ENCODE measurements around the gene SBNO1. TPM values are rescaled to one million over a fixed set of nuclear protein-coding genes. Genes with fewer than 3 reads are reported as not detected.
"Not testable (repeated sequence)": the region's sequence is repeated elsewhere in the genome, so short reads cannot be mapped to it uniquely, and the experiment has no call there.

Gene SBNO1
- total and polyA plus RNA-seq, 2 donors (not counting 3 experiments of a cell fraction or from before 2014, with no cell fraction given) = 4.8 to 34.2 TPM

DNA sequence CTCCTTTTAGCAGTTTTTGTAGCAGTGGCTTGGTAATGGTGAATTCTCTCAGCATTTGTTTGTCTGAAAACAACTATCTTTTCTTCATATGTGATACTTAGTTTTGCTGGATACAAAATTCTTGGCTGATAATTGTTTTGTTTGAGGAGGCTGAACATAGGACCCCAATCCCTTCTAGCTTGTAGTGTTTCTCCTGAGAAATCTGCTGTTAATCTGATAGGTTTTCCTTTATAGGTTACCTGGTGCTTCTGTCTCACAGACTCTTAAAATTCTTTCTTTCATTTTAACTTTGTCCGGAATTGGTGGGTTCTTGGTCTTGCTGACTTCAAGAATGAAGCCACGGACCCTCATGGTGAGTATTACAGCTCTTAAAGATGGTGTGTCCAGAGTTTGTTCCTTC is 116.5 kb downstream of the SBNO1 start:
- H3K27ac ChIP-seq (ENCODE audit: insufficient read depth, low read depth, low read length); H2AFZ ChIP-seq (ENCODE audit: low read depth, low read length); H3K4me2 ChIP-seq (ENCODE audit: insufficient read depth, low read length); H3K4me1 ChIP-seq (ENCODE audit: control insufficient read depth, extremely low read depth, insufficient read depth, low read length); BruUV-seq (replicated peaks); intact Hi-C loops (cut with micrococcal nuclease); H3K4me3 ChIP-seq (replicated peaks in 1 of 3; ENCODE audit: insufficient read depth in 1 of 3, low read depth in 1 of 3, low read length in 3 of 3); H3K9me3 ChIP-seq (replicated peaks; ENCODE audit: control insufficient read depth, insufficient read depth, low read length); dilution Hi-C loops (cut with MboI; ENCODE audit: extremely low pct_ligation_motif_present, low sequenced_read_pairs); H3K27me3 ChIP-seq (ENCODE audit: control insufficient read depth in 2 of 2, insufficient read depth in 2 of 2, low read length in 2 of 2); H4K20me1 ChIP-seq (replicated peaks; ENCODE audit: control insufficient read depth, extremely low read depth, insufficient read depth, low read length); DNase-seq (ENCODE audit: low read depth, low spot score); H3K9ac ChIP-seq (replicated peaks; ENCODE audit: extremely low read depth, insufficient read depth, low read length); H3K9me1 ChIP-seq (replicated peaks; ENCODE audit: control insufficient read depth, extremely low read depth, insufficient read depth, low read length); H3K36me3 ChIP-seq (ENCODE audit: control insufficient read depth in 2 of 2, extremely low read depth in 1 of 2, insufficient read depth in 2 of 2, low read length in 2 of 2); POLR2A ChIA-PET; FAIRE-seq: not testable (repeated sequence)
- CTCF ChIA-PET = interaction anchor here (2.0 kb wide), 1 partner anchor 10 kb away, joined by 9 read pairs; no protein-coding TSS in a partner anchor
- peaks cover 45% of the 10 kb centered on the region for H3K79me2 ChIP-seq (ENCODE audit: control insufficient read depth, insufficient read depth, low read length)

- Histone ChIP-seq H4K20me1 (replicated peaks; ENCODE audit: control insufficient read depth, extremely low read depth, insufficient read depth, low read length) (no peaks in the 10 kb centered on the region), H3K36me3 (ENCODE audit: control insufficient read depth in 2 of 2, extremely low read depth in 1 of 2, insufficient read depth in 2 of 2, low read length in 2 of 2) (peaks cover 0 to 2% of the 10 kb centered on the region in 2 experiments), H3K9me3 (replicated peaks; ENCODE audit: control insufficient read depth, insufficient read depth, low read length) (no peaks in the 10 kb centered on the region), H3K4me3 (replicated peaks in 1 of 3; ENCODE audit: insufficient read depth in 1 of 3, low read depth in 1 of 3, low read length in 3 of 3) (no peak overlapping the region), H3K79me2 (ENCODE audit: control insufficient read depth, insufficient read depth, low read length) (peaks cover 35% of the 10 kb centered on the region), H3K4me2 (ENCODE audit: insufficient read depth, low read length) (no peak overlapping the region), H3K27ac (ENCODE audit: insufficient read depth, low read depth, low read length) (no peak overlapping the region), H3K4me1 (ENCODE audit: control insufficient read depth, extremely low read depth, insufficient read depth, low read length) (peaks cover 10% of the 10 kb centered on the region), H2AFZ (ENCODE audit: low read depth, low read length) (no peak overlapping the region), H3K27me3 (ENCODE audit: control insufficient read depth in 2 of 2, insufficient read depth in 2 of 2, low read length in 2 of 2) (no peaks in the 10 kb centered on the region), H3K9me1 (replicated peaks; ENCODE audit: control insufficient read depth, extremely low read depth, insufficient read depth, low read length) (no peaks in the 10 kb centered on the region), H3K9ac (replicated peaks; ENCODE audit: extremely low read depth, insufficient read depth, low read length) (no peak overlapping the region)
- TF ChIP-seq FOS (IDR thresholded peaks at IDR 0.05; ENCODE audit: borderline replicate concordance, insufficient read depth, low read length) (no peak), POLR2AphosphoS5 (IDR thresholded peaks at IDR 0.05; ENCODE audit: insufficient read depth, low read depth, low read length) (no peak), EZH2 (IDR thresholded peaks at IDR 0.05; ENCODE audit: borderline replicate concordance, low read depth, low read length, severe bottlenecking) (no peak), POLR2A (IDR thresholded peaks at IDR 0.05; ENCODE audit: low read depth, low read length) (no peak), JUN (IDR thresholded peaks at IDR 0.05; ENCODE audit: borderline replicate concordance, insufficient read depth, insufficient read length, low read depth) (no peak), MYC (IDR thresholded peaks at IDR 0.05; ENCODE audit: low read depth, low read length) (no peak), GATA2 (IDR thresholded peaks at IDR 0.05; ENCODE audit: insufficient read depth, insufficient read length, low read depth, low read length) (no peak)
- TF ChIP-seq, protein P1, sequence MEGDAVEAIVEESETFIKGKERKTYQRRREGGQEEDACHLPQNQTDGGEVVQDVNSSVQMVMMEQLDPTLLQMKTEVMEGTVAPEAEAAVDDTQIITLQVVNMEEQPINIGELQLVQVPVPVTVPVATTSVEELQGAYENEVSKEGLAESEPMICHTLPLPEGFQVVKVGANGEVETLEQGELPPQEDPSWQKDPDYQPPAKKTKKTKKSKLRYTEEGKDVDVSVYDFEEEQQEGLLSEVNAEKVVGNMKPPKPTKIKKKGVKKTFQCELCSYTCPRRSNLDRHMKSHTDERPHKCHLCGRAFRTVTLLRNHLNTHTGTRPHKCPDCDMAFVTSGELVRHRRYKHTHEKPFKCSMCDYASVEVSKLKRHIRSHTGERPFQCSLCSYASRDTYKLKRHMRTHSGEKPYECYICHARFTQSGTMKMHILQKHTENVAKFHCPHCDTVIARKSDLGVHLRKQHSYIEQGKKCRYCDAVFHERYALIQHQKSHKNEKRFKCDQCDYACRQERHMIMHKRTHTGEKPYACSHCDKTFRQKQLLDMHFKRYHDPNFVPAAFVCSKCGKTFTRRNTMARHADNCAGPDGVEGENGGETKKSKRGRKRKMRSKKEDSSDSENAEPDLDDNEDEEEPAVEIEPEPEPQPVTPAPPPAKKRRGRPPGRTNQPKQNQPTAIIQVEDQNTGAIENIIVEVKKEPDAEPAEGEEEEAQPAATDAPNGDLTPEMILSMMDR (IDR thresholded peaks at IDR 0.05; ENCODE audit: extremely low read depth in 1 of 2, insufficient read depth in 1 of 2, low read depth in 1 of 2, low read length in 2 of 2) = no peak
- TF ChIP-seq, protein P2, sequence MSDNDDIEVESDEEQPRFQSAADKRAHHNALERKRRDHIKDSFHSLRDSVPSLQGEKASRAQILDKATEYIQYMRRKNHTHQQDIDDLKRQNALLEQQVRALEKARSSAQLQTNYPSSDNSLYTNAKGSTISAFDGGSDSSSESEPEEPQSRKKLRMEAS (IDR thresholded peaks at IDR 0.05; ENCODE audit: insufficient read depth, insufficient read length) = no peak
- ChIA-PET POLR2A (interaction anchor here (0.9 kb wide), 1 partner anchor 13 kb away, joined by 4 read pairs; the partner anchor contains the start of genes MPHOSPH9 and MTRFR), CTCF (interaction anchor here (0.8 kb wide), 1 partner anchor 13 kb away, joined by 3 read pairs; the partner anchor contains the start of genes MPHOSPH9 and MTRFR)
- DNase-seq (ENCODE audit: low read depth, low spot score) (no peak), FAIRE-seq (no peak)
- dilution Hi-C loops (cut with MboI; ENCODE audit: extremely low pct_ligation_motif_present, low sequenced_read_pairs) (no loop called here), intact Hi-C loops (cut with micrococcal nuclease) (no loop called here)
- BruUV-seq (replicated peaks) = no TSS peak
These were observed 119.0 kb downstream of the SBNO1 start for GRCh38 chr12:123245678-123246077.
